ENCODE data around the gene RWDD4.

RWDD4 gene

DNA sequence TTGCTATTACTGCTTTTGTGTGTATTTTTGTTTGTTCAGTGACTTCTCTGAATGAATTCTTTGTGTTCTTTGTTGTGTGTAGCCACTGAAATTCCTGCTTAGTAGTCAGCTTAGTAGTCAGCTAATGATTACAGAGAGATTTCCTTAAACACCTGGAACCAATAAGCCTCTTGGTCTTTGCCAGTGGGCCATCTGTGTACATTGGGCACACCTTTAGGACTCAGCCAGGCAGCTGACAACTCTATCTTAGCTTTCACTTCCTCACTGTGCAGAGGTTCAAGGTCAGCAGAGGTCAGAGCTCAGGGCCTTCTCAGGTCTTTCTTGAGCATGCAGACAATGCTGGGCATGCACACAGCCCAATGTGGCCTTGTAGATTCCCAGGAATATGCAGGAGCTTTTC is 59.3 kb downstream of the RWDD4 start:
- DNase-seq: no peak

DNA sequence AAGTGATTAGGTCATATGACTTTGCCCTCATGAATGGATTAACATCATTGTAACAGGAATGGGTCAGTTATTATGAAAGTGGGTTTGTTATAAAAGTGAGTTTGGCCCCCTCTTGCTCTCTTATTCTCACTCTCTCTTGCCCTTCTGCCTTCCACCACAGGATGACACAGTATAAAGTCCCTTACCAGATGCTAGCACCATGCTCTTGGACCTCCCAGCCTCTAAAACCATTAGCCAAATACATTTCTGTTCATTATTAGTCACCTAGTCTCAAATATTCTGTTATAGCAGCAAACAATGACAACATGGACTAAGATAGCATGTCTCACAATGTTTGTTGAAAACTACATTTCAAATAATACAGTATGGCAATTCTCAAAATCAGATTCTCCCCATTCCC is 59.7 kb downstream of the RWDD4 start:
- DNase-seq: no peak

DNA sequence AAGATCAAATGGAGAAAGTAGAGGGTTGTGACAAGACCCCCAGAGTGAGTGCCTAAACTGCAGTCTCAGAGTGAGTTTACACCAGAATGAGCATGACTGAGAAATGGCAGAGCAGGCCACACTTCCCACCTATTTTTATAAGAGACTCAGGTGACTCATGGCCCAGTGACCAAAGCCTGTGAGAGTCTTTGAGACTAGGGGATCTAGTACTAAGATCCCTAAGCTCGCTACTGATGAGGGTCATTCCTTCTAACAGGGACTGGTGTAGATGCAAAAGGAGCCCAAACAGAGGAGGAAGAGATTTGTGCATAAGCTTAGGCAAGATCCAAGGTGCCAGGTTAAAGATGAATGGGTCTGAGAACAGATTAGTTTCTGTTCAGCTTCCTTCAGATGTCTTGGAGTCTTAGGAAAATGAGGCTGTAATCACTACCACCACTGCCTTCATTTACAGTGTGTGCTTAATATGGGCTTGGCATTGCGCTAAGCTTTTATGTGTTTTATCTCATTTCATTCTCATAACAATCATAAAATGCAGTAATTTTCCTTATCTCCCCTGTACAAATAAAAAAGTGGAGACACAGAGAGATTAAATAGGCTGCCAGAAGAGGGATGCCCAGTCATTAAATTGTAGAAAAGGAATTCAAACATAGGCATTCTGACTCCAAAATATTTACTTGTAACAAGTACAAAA is 62.8 kb downstream of the RWDD4 start:
- DNase-seq: no peak

DNA sequence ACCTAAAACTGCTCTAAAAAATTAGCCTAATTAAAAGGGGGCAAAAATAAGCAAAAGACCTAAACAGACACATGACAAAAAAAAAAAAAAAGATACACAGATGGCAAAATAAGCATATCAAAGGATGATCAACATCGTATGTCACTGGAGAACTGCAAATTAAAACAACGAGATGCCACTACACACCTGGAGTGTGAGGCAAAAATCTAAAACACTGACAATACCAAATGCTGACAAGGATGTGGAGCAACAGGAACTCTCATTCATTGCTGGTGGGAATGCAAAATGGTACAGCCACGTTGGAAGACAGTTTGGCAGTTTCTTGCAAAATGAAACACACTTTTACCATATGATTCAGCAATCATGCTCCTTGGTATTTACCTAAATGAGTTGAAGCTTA is 64.2 kb downstream of the RWDD4 start:
- DNase-seq: no peak

DNA sequence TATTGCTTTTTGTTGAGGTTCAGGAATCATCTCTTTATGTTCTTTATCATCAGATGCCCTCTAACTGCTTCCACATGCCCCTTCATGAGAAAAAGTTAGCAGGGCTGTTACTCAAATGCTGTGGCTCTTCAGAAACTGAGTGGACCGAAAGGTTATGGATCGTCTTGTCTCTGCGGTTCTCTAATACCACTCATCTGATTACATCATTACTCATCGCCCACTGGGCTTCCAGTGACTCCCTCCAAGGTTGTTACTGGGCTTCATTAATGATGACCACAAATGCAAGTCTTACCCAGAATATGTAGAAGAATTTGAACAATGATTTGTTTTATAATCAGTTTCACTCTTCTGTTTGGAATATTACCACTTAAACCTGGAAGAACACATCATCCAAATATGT is 67.7 kb downstream of the RWDD4 start:
- no peak for DNase-seq

All from fibroblast of skin of scalp (primary cell).